WTC11 (cell line): ENCODE results near the gene NRXN3. TPM values are rescaled to one million over a fixed set of nuclear protein-coding genes. Genes with fewer than 3 reads are reported as not detected.

Source experiments
- ATAC-seq: fragments of 200-7000 bp; cut with Tn5 transposase; 2 replicates; pipeline ENCODE4 v1.10.0; 2021; ENCODE audit warnings: mild to moderate bottlenecking, moderate library complexity
- CTCF ChIA-PET: fragments of 300-600 bp; sonication (Branson Sonifier 250); formaldehyde crosslinking; loops from one replicate; lab custom pipeline; 2021; ENCODE audit warnings: antibody characterized with exemption; lab: Charles Lee
- POLR2A ChIA-PET: fragments of 350-600 bp; sonication (Branson Sonifier 250); formaldehyde crosslinking; loops from one replicate; lab custom pipeline; 2021; ENCODE audit warnings: antibody characterized with exemption; lab: Charles Lee
- DNase-seq: peaks from one replicate; pipeline ENCODE4 v3.0.0; 2021; ENCODE audit warnings: low spot score
- H3K27ac Mint-ChIP-seq: 2 replicates; pipeline ENCODE4 v1.8.0; 2021; ENCODE audit warnings: mixed read lengths
- H3K27me3 Mint-ChIP-seq: 2 replicates; pipeline ENCODE4 v1.8.0; 2021; ENCODE audit warnings: low read depth, mild to moderate bottlenecking, moderate library complexity, mixed read lengths
- H3K36me3 Mint-ChIP-seq: 2 replicates; pipeline ENCODE4 v1.8.0; 2021; ENCODE audit warnings: mixed read lengths
- H3K4me1 Mint-ChIP-seq: 2 replicates; pipeline ENCODE4 v1.8.0; 2022; ENCODE audit warnings: mixed read lengths
- H3K4me3 Mint-ChIP-seq: 2 replicates; pipeline ENCODE4 v1.8.0; 2021; ENCODE audit warnings: mild to moderate bottlenecking, moderate library complexity, mixed read lengths
- H3K9me3 Mint-ChIP-seq: 2 replicates; pipeline ENCODE4 v1.8.0; 2021; ENCODE audit warnings: mixed read lengths
- CBFB ChIP-seq: sonication (generic); formaldehyde crosslinking; IDR thresholded peaks from 2 replicates; pipeline ENCODE4 v1.8.1; 2022; ENCODE audit warnings: mild to moderate bottlenecking, low read depth, missing genetic modification reagents
- CREM ChIP-seq: sonication (generic); formaldehyde crosslinking; IDR thresholded peaks from 2 replicates; pipeline ENCODE4 v1.8.1; 2022; ENCODE audit warnings: mild to moderate bottlenecking, missing genetic modification reagents, moderate library complexity
- FOXJ3 ChIP-seq: sonication (generic); formaldehyde crosslinking; IDR thresholded peaks from 2 replicates; pipeline ENCODE4 v1.9.0; 2021; ENCODE audit warnings: missing genetic modification reagents, mild to moderate bottlenecking, borderline replicate concordance
- FOXP1 ChIP-seq: sonication (generic); formaldehyde crosslinking; IDR thresholded peaks from 2 replicates; pipeline ENCODE4 v1.8.0; 2022; ENCODE audit warnings: missing genetic modification reagents, mild to moderate bottlenecking, moderate library complexity, borderline replicate concordance
- HMGA2 ChIP-seq: fragments of 250-450 bp; sonication (Bioruptor Pico); IDR thresholded peaks from 2 replicates; pipeline ENCODE4 v1.4.0; 2021; ENCODE audit warnings: mild to moderate bottlenecking, moderate library complexity
- HMGXB4 ChIP-seq: sonication (generic); formaldehyde crosslinking; IDR thresholded peaks from 2 replicates; pipeline ENCODE4 v1.8.1; 2023; ENCODE audit warnings: mild to moderate bottlenecking, moderate library complexity, missing genetic modification reagents
- IRF1 ChIP-seq: sonication (generic); formaldehyde crosslinking; IDR thresholded peaks from 2 replicates; pipeline ENCODE4 v1.8.0; 2023; ENCODE audit warnings: missing genetic modification reagents
- MLX ChIP-seq: sonication (generic); formaldehyde crosslinking; IDR thresholded peaks from 2 replicates; pipeline ENCODE4 v1.8.1; 2023; ENCODE audit warnings: mild to moderate bottlenecking, missing genetic modification reagents, moderate library complexity
- OVOL2 ChIP-seq: fragments of 250-450 bp; sonication (Bioruptor Pico); IDR thresholded peaks from 2 replicates; pipeline ENCODE4 v1.9.0; 2021; ENCODE audit warnings: mild to moderate bottlenecking, borderline replicate concordance
- PRRX2 ChIP-seq: fragments of 250-450 bp; sonication (Bioruptor Pico); IDR thresholded peaks from 2 replicates; pipeline ENCODE4 v1.8.0; 2021; ENCODE audit warnings: mild to moderate bottlenecking
- RELA ChIP-seq: sonication (generic); formaldehyde crosslinking; IDR thresholded peaks from 2 replicates; pipeline ENCODE4 v1.8.1; 2022; ENCODE audit warnings: missing genetic modification reagents, mild to moderate bottlenecking, borderline replicate concordance
- SMAD3 ChIP-seq: sonication (generic); formaldehyde crosslinking; IDR thresholded peaks from 2 replicates; pipeline ENCODE4 v1.8.0; 2022; ENCODE audit warnings: missing genetic modification reagents, mild to moderate bottlenecking, borderline replicate concordance
- SOX15 ChIP-seq: fragments of 250-450 bp; sonication (Bioruptor Pico); IDR thresholded peaks from 2 replicates; pipeline ENCODE4 v1.9.0; 2021; ENCODE audit warnings: mild to moderate bottlenecking
- TCF7 ChIP-seq: sonication (generic); formaldehyde crosslinking; IDR thresholded peaks from 2 replicates; pipeline ENCODE4 v1.8.0; 2022; ENCODE audit warnings: mild to moderate bottlenecking, low read depth, missing genetic modification reagents, moderate library complexity
- TEAD1 ChIP-seq: sonication (generic); formaldehyde crosslinking; IDR thresholded peaks from 2 replicates; pipeline ENCODE4 v1.8.0; 2022; ENCODE audit warnings: mild to moderate bottlenecking, missing genetic modification reagents
- TEAD4 ChIP-seq: sonication (generic); formaldehyde crosslinking; IDR thresholded peaks from 2 replicates; pipeline ENCODE4 v1.8.0; 2022; ENCODE audit warnings: mild to moderate bottlenecking, missing genetic modification reagents
- USF2 ChIP-seq: sonication (generic); formaldehyde crosslinking; IDR thresholded peaks from 2 replicates; pipeline ENCODE4 v1.8.1; 2023; ENCODE audit warnings: mild to moderate bottlenecking, missing genetic modification reagents, moderate library complexity
- ZBTB43 ChIP-seq: sonication (generic); formaldehyde crosslinking; IDR thresholded peaks from 2 replicates; pipeline ENCODE4 v1.8.1; 2023; ENCODE audit warnings: mild to moderate bottlenecking, missing genetic modification reagents
- ZNF232 ChIP-seq: sonication (generic); formaldehyde crosslinking; IDR thresholded peaks from 2 replicates; pipeline ENCODE4 v1.8.0; 2022; ENCODE audit warnings: mild to moderate bottlenecking, missing genetic modification reagents
- ZNF263 ChIP-seq: sonication (generic); formaldehyde crosslinking; IDR thresholded peaks from 2 replicates; pipeline ENCODE4 v1.8.1; 2022; ENCODE audit warnings: low read depth, mild to moderate bottlenecking, moderate library complexity, missing genetic modification reagents
- ZNF532 ChIP-seq: fragments of 250-450 bp; sonication (Bioruptor Pico); IDR thresholded peaks from 2 replicates; pipeline ENCODE4 v1.9.0; 2021; ENCODE audit warnings: mild to moderate bottlenecking, borderline replicate concordance
- total RNA-seq: library from RNA; stranded (reverse); gene quantifications from 3 replicates; pipeline ENCODE4 v1.2.3, GENCODE V29; 2021

The NRXN3 gene
- total RNA-seq, 1 experiment from 2014 or later: 3.0 TPM

- Mint-ChIP-seq H3K27ac (no peak overlapping the region), H3K27me3 (peaks cover 30% of the 10 kb centered on the region), H3K36me3 (no peaks in the 10 kb centered on the region), H3K4me3 (no peak overlapping the region), H3K9me3 (peaks cover 30% of the 10 kb centered on the region), H3K4me1 (peaks cover 5% of the 10 kb centered on the region)
- no peak for ATAC-seq
- CTCF ChIA-PET: no interaction called here
- POLR2A ChIA-PET: no interaction called here
- TF ChIP-seq ZNF532 (CRISPR knock-in tag) (no peak), USF2 (CRISPR knock-in tag) (no peak), TEAD1 (no peak), FOXP1 (CRISPR knock-in tag) (no peak)
- DNase-seq: no peak
These were observed 928.2 kb downstream of the NRXN3 start for GRCh38 chr14:79098324-79098723.

- Mint-ChIP-seq H3K4me3 (no peak overlapping the region), H3K36me3 (no peaks in the 10 kb centered on the region), H3K27me3 (peaks cover 10% of the 10 kb centered on the region), H3K4me1 (no peaks in the 10 kb centered on the region), H3K9me3 (peaks cover 35% of the 10 kb centered on the region), H3K27ac (no peak overlapping the region)
- POLR2A ChIA-PET: no interaction called here
- TF ChIP-seq SMAD3 (CRISPR knock-in tag) (no peak), FOXP1 (CRISPR knock-in tag) (no peak), TEAD4 (no peak), TCF7 (CRISPR knock-in tag) (no peak), FOXJ3 (CRISPR knock-in tag) (no peak)
- DNase-seq (no peak), ATAC-seq (no peak)
- CTCF ChIA-PET: no interaction called here
These were observed 930.4 kb downstream of the NRXN3 start for GRCh38 chr14:79100578-79100977.

GRCh38 chr14:79101388-79101787 is 931.2 kb downstream of the NRXN3 start:
- H3K36me3 Mint-ChIP-seq: no peaks in the 10 kb centered on the region
- TF ChIP-seq HMGA2 (CRISPR knock-in tag): no peak
- no peak for TF ChIP-seq PRRX2
- no peak for TF ChIP-seq ZNF263
- TF ChIP-seq CBFB (CRISPR knock-in tag): no peak
- TF ChIP-seq ZBTB43: no peak
- no peak for TF ChIP-seq IRF1
- TF ChIP-seq SOX15 (CRISPR knock-in tag): no peak
- TF ChIP-seq RELA: no peak
- TF ChIP-seq OVOL2: no peak
- no peak for TF ChIP-seq ZNF232 (CRISPR knock-in tag)
- TF ChIP-seq CREM (CRISPR knock-in tag): no peak
- no peak for TF ChIP-seq HMGXB4 (CRISPR knock-in tag)
- TF ChIP-seq MLX (CRISPR knock-in tag): no peak
- ATAC-seq: no peak
- DNase-seq: no peak
- peaks cover 34% of the 10 kb centered on the region for H3K9me3 Mint-ChIP-seq
- H3K4me1 Mint-ChIP-seq: no peaks in the 10 kb centered on the region
- ChIA-PET CTCF (no interaction called here), POLR2A (no interaction called here)
- H3K4me3 Mint-ChIP-seq: no peak overlapping the region
- peaks cover 8% of the 10 kb centered on the region for H3K27me3 Mint-ChIP-seq
- no peak overlapping the region for H3K27ac Mint-ChIP-seq
